COLO668 (cell line): ENCODE measurements around the gene ZNF407.
A peak's percentile ranks its signal among the peaks of the same experiment; 100 is the strongest.

Experiments
- DNase-seq: peaks from one replicate; lab custom pipeline; 2025; ENCODE audit not compliant: unreplicated experiment; lab: John Stamatoyannopoulos, UW

Gene ZNF407

DNA sequence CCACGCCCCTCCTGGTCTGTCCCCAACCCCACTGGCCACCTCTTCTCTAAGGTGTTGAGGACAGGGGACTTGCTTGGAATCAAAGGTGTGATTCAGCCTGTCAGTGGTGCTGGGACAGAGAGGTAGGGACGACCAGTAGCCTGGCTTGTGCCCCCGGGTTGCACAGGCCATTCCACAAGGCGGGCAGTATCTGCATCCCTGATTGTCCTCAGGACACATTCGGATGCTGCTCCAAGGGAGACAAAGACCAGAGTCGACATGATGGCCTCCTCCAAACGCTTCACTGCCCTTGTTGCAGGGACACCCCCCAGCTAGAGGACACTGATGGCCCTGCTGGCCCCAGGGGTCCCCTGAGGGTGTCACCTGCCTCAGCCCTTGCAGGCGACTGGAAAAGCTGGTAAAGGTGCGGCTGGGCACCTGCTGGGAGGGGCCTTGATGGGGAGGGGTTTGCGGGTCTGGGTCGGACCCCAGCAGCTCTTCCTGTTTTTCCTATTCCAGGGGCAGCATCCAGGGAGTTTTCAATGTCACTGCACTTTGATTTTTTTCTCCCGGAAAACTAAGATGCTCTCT, 513.3 kb downstream of the ZNF407 start:
- DNase-seq: no peak

DNA sequence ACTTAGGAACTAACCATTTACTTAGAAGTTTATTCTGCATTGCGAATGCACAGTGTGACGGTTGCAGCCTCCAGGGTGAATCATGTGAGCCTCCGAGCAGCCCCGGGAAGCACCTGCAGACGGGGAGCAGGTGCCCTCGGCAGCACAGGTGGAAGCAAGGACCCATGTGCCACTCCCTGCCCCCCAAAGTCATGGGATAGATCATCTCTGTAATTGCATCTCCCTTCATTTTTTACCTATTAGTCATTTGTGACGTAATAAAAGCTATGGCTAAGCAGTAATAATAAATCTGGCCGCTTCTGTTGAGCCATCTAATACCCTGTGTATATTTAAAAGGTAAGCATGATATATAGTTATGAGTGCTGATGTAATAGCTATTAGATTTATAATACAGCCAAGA, 514.1 kb downstream of the ZNF407 start:
- DNase-seq: peak; percentile 74

DNA sequence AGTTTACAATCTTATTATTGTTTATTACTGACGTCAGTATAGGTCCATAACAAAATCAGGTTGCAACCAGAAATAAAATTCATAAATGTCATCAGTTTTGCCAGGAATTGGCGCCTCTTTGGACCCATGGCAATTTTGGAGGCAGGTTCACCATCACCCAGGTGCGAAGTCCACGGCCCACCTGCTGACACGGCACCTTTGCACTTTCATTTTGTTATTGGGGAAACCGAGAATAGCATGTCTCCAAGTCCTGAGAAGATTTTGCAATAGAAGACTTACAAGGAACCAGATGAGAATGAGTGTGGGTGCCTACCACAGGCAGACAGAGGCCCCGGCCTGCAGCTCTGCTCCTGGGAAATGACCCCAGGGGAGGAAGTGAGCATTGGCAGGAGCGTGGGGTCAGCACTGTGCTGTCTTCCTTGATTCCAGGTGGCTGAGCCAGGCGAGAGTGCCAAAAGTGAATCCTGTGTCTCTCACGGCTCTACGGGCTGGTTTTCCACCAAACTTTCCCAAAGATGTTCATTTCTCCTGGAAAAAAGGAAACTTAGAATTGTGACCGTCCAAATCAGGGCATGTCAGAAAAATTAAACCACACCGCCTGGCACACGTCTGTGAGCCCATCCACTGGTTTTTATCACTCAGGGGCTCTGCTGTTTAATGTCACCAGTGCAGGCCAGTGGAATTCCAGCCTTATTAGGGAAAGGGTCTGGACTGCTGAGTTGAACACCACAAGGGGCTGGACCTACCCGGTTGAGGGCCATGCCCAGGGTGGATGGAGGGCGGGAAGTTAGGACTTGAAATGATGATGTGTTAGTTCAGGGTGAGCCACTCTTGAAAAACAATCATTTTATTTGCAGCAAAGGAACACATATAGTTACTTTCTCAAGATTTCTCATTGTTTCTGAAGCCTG, 514.8 kb downstream of the ZNF407 start:
- DNase-seq: no peak

DNA sequence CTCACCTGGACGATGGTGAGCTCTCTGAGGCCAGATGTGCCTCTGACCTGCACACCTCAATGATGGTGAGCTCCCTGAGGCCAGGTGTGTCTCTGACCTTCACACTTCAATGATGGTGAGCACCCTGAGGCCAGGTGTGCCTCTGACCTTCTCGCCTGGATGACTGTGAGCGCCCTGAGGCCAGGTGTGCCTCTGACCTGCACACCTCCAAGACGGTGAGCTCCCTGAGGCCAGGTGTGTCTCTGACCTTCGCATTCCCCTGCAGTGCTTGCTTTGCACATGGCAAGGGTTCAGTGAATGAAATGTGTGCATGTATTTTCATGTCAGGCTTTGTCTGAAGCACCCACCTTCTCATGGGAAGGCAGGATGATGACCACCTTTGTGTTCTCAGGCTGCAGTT, 515.8 kb downstream of the ZNF407 start:
- no peak for DNase-seq

DNA sequence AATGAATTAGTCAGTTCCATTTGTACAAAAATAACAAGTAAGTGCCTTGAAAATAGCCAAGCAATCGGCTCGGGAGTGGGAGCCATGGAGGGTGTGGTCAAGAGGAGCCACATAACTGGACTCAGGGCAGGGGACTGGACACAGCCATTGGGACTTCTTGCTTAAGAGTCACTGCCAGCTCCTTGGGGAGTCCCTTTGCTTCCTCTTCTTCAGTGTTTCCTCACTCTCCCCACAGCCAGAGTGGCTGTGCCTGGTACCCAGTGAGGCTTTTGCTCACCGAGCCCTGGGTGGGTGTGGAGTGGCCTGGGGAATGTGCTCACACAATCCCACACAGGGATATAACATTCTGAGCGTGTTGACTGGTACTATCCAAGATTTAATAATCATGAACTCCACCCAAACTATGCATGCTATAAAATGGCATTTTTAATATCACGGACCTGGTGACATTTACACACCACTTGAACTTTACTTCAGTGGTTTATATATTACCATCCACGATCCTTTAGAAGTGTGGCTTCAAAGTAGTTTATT, 516.6 kb downstream of the ZNF407 start:
- DNase-seq: no peak
